Stimulated activated CD4-positive, alpha-beta T cell treated with anti-CD3 and anti-CD28 coated beads, Interleukin-1b, Interleukin-23, amount 100 ng/mL, for 48 hours (primary cell): ENCODE measurements around the gene CBY3.
"Not testable (repeated sequence)": the region's sequence is repeated elsewhere in the genome, so short reads cannot be mapped to it uniquely, and the experiment has no call there.

Experiments used
- DNase-seq: peaks from one replicate; pipeline ENCODE4 v3.0.0-alpha.2; 2020

Gene CBY3

GRCh38 chr5:179661647-179662046 lies 19.2 kb downstream of the CBY3 start:
- not testable (repeated sequence) for DNase-seq

GRCh38 chr5:179658179-179658856 lies 22.5 kb downstream of the CBY3 start:
- not testable (repeated sequence) for DNase-seq

- DNase-seq, result peak; percentile 11
Measured at GRCh38 chr5:179657302-179658178, 23.3 kb downstream of the CBY3 start.

GRCh38 chr5:179653135-179653534 lies 27.7 kb downstream of the CBY3 start:
- DNase-seq, result not testable (repeated sequence)

GRCh38 chr5:179650245-179650644 lies 30.6 kb downstream of the CBY3 start:
- not testable (repeated sequence) for DNase-seq

GRCh38 chr5:179649166-179649703 lies 31.6 kb downstream of the CBY3 start:
- DNase-seq, result not testable (repeated sequence)

GRCh38 chr5:179648410-179648809 lies 32.4 kb downstream of the CBY3 start:
- DNase-seq, result no peak

- DNase-seq, result not testable (repeated sequence)
Measured at GRCh38 chr5:179644766-179645165, 36.1 kb downstream of the CBY3 start.

GRCh38 chr5:179643141-179643920 lies 37.5 kb downstream of the CBY3 start:
- not testable (repeated sequence) for DNase-seq

- DNase-seq, result not testable (repeated sequence)
Measured at GRCh38 chr5:179642626-179643025, 38.2 kb downstream of the CBY3 start.

- not testable (repeated sequence) for DNase-seq
Measured at GRCh38 chr5:179641745-179642144, 39.1 kb downstream of the CBY3 start.

- not testable (repeated sequence) for DNase-seq
Measured at GRCh38 chr5:179639296-179639695, 41.5 kb downstream of the CBY3 start.

- DNase-seq, result not testable (repeated sequence)
Measured at GRCh38 chr5:179634370-179635172, 46.3 kb downstream of the CBY3 start.

- DNase-seq, result not testable (repeated sequence)
Measured at GRCh38 chr5:179633501-179634369, 47.1 kb downstream of the CBY3 start.
